PC-9 (cell line): ENCODE results near the gene BCAP29. TPM values are rescaled to one million over a fixed set of nuclear protein-coding genes. Genes with fewer than 3 reads are reported as not detected.
A peak's percentile ranks its signal among the peaks of the same experiment; 100 is the strongest.

Experiments used
- BruUV-seq: library from RNA; stranded (reverse); fragments of 400-500 nt; replicated peaks from 2 replicates; lab custom pipeline; 2021; lab: Mats Ljungman, UMichigan
- CTCF ChIA-PET: fragments of 300-600 bp; sonication (Branson Sonifier 250); formaldehyde crosslinking; loops from one replicate; lab custom pipeline; 2022; ENCODE audit warnings: antibody characterized with exemption; lab: Charles Lee
- POLR2A ChIA-PET: fragments of 300-600 bp; sonication (Branson Sonifier 250); formaldehyde crosslinking; loops from one replicate; lab custom pipeline; 2022; ENCODE audit warnings: antibody characterized with exemption; ENCODE audit not compliant: unreplicated experiment; lab: Charles Lee
- DNase-seq, 2 experiments: peaks; one replicate each; pipeline versions ENCODE4 v3.0.0 to v3.0.0-alpha.2; 2015 to 2022; ENCODE audit warnings: mixed read lengths in 1 of 2
- H2AFZ ChIP-seq: fragments of 200-600 bp; sonication (generic); 2 replicates; pipeline ENCODE4 v1.8.1; 2017; ENCODE audit warnings: antibody characterized with exemption
- H3F3A ChIP-seq: fragments of 200-600 bp; sonication (generic); 2 replicates; pipeline ENCODE4 v1.8.1; 2017; ENCODE audit warnings: antibody characterized with exemption, mild to moderate bottlenecking, low read depth; ENCODE audit not compliant: insufficient read depth
- H3K27ac ChIP-seq: fragments of 200-600 bp; sonication (generic); 2 replicates; pipeline ENCODE4 v1.6.1; 2016; ENCODE audit warnings: mixed run types
- H3K27me3 ChIP-seq: fragments of 200-600 bp; sonication (generic); 2 replicates; pipeline ENCODE4 v1.6.1; 2016; ENCODE audit warnings: low read depth, mixed run types; ENCODE audit not compliant: insufficient read depth
- H3K36me3 ChIP-seq: fragments of 200-600 bp; sonication (generic); 2 replicates; pipeline ENCODE4 v1.6.1; 2016; ENCODE audit warnings: low read depth, mixed run types
- H3K4me1 ChIP-seq: fragments of 200-600 bp; sonication (generic); replicated peaks from 2 replicates; pipeline ENCODE4 v1.6.1; 2016; ENCODE audit warnings: mixed run types; ENCODE audit not compliant: insufficient read depth
- H3K4me2 ChIP-seq: fragments of 200-600 bp; sonication (generic); 2 replicates; pipeline ENCODE4 v1.6.1; 2017; ENCODE audit warnings: mixed run types
- H3K4me3 ChIP-seq: fragments of 200-600 bp; sonication (generic); 2 replicates; pipeline ENCODE4 v1.6.1; 2016; ENCODE audit warnings: mixed run types
- H3K79me2 ChIP-seq: fragments of 200-600 bp; sonication (generic); 2 replicates; pipeline ENCODE4 v1.6.1; 2017; ENCODE audit warnings: low read depth, mixed run types
- H3K9me2 ChIP-seq: fragments of 200-600 bp; sonication (generic); 2 replicates; pipeline ENCODE4 v1.8.1; 2017; ENCODE audit warnings: mild to moderate bottlenecking; ENCODE audit not compliant: insufficient read depth
- H3K9me3 ChIP-seq: fragments of 200-600 bp; sonication (generic); 2 replicates; pipeline ENCODE4 v1.8.1; 2016; ENCODE audit warnings: low read depth; ENCODE audit not compliant: insufficient read depth
- H4K20me1 ChIP-seq: fragments of 200-600 bp; sonication (generic); 2 replicates; pipeline ENCODE4 v1.8.1; 2017; ENCODE audit not compliant: insufficient read depth
- CTCF ChIP-seq: fragments of 200-600 bp; sonication (generic); conservative IDR thresholded peaks from 2 replicates; pipeline ENCODE4 v1.6.1; 2017; ENCODE audit warnings: mixed run types, antibody characterized with exemption, mild to moderate bottlenecking, moderate library complexity
- EZH2 ChIP-seq: fragments of 200-600 bp; sonication (generic); IDR thresholded peaks from 2 replicates; pipeline ENCODE4 v1.8.0; 2017; ENCODE audit warnings: antibody characterized with exemption, low read depth
- intact Hi-C: fragments of 100-400 bp; cut with micrococcal nuclease; formaldehyde crosslinking; loops from one replicate; pipeline ENCODE4 v1.10.0; 2022; ENCODE audit not compliant: unreplicated experiment
- total RNA-seq: library from RNA; stranded (reverse); gene quantifications from 2 replicates; pipeline ENCODE4 v1.2.3, GENCODE V29; 2021

BCAP29 gene
- total RNA-seq, 1 experiment from 2014 or later: 58.3 TPM

DNA sequence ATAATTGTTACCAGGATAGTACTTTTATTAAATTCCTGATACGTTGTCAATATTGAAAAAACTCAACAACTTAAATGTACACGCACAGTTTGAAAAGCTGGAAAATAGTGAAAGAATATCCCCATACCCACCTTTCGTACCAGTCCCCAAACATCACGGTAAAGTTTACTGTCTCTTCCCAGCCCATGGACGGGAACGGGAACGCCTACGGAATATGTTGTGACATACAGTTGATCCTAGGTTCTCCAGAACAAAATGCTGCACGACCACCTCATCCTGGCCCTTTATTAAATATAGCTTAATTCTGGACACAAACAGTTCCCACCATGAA lies 527 bp upstream of the BCAP29 start:
- peaks cover 20% of the 10 kb centered on the region for H3K79me2 ChIP-seq
- BruUV-seq: no TSS peak
- H3K36me3 ChIP-seq: peaks cover 10% of the 10 kb centered on the region; the same call in 1 of the 2 replicates
- peaks cover 25% of the 10 kb centered on the region for H3K4me1 ChIP-seq
- peak overlapping the region; percentile 96 for H3K4me2 ChIP-seq
- intact Hi-C loops: loop anchor here (5.0 kb wide), 1 partner anchor 117 kb away; no protein-coding TSS in a partner anchor
- H3F3A ChIP-seq: peaks cover 12% of the 10 kb centered on the region
- peak overlapping the region; percentile 69 for H3K27ac ChIP-seq
- peak overlapping the region; percentile 89 for H3K4me3 ChIP-seq
- no peaks in the 10 kb centered on the region for H3K9me3 ChIP-seq
- no peaks in the 10 kb centered on the region for H3K27me3 ChIP-seq
- H4K20me1 ChIP-seq: no peaks in the 10 kb centered on the region
- H3K9me2 ChIP-seq: no peaks in the 10 kb centered on the region
- TF ChIP-seq CTCF: no peak
- no peak for TF ChIP-seq EZH2
- CTCF ChIA-PET: no interaction called here
- H2AFZ ChIP-seq: peak overlapping the region; percentile 95
- POLR2A ChIA-PET: interaction anchor here (0.6 to 0.7 kb wide), 2 partner anchors 10 to 25 kb away, joined by 3 to 9 read pairs; no protein-coding TSS in a partner anchor
- DNase-seq: no peak

DNA sequence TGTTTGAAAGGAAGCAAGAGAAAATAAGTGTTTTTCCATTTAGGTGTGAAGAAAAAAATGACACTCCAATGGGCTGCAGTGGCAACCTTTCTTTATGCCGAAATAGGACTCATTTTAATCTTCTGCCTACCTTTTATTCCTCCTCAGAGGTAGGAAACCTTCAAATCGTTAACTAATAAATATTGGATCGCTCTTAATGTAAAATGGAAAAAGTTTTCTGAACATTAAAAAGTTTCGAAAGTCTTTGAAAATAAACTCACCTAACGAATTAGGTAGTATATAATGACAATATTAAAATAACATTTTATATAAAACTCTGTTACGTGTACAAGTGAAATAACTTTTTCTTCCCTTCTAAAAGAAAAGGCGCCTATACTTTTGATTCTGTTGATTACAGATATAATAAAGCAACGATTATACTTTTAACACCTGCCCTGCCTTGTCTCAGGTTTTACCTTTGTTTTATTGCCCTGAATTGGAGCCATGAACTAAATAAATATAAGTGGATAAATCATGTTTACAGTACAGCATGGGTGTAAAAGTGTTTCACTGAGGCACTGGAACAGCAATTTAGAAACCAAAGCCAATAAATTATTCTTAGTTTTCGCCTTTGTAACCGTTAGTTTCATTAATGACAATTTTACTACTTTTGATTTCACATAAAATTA lies 804 bp downstream of the BCAP29 start:
- ChIA-PET POLR2A (interaction anchor here (0.6 kb wide), 2 partner anchors 43 to 64 kb away, joined by 3 read pairs; no protein-coding TSS in a partner anchor), CTCF (no interaction called here)
- BruUV-seq: no TSS peak
- Histone ChIP-seq H3K79me2 (peaks cover 20% of the 10 kb centered on the region), H2AFZ (peak overlapping the region; percentile 95), H3K9me2 (no peaks in the 10 kb centered on the region), H4K20me1 (no peaks in the 10 kb centered on the region), H3K9me3 (no peaks in the 10 kb centered on the region), H3K27ac (peak overlapping the region; percentile 69), H3K36me3 (peaks cover 17% of the 10 kb centered on the region), H3K27me3 (no peaks in the 10 kb centered on the region), H3K4me2 (peak overlapping the region; percentile 96), H3K4me1 (peaks cover 25% of the 10 kb centered on the region), H3F3A (peaks cover 12% of the 10 kb centered on the region), H3K4me3 (peak overlapping the region; percentile 89)
- intact Hi-C loops: loop anchor here (1.0 to 5.0 kb wide), 5 partner anchors 14 to 162 kb away; partner anchors contain the start of gene SLC26A4
- TF ChIP-seq CTCF (no peak), EZH2 (no peak)
- DNase-seq: no peak

- intact Hi-C loops: loop anchor here (2.0 to 5.0 kb wide), 2 partner anchors 13 to 81 kb away; partner anchors contain the start of gene SLC26A4
- H3F3A ChIP-seq: peaks cover 12% of the 10 kb centered on the region
- no peaks in the 10 kb centered on the region for H3K9me2 ChIP-seq
- no TSS peak for BruUV-seq
- H3K4me3 ChIP-seq: peak overlapping the region; percentile 89
- no peaks in the 10 kb centered on the region for H3K27me3 ChIP-seq
- H3K4me1 ChIP-seq: peaks cover 25% of the 10 kb centered on the region
- H2AFZ ChIP-seq: no peak overlapping the region; the same call in 1 of the 2 replicates
- peaks cover 20% of the 10 kb centered on the region for H3K79me2 ChIP-seq
- POLR2A ChIA-PET: interaction anchor here (0.6 to 0.7 kb wide), 3 partner anchors 14 to 162 kb away, joined by 3 to 4 read pairs (median 4); no protein-coding TSS in a partner anchor
- H3K9me3 ChIP-seq: no peaks in the 10 kb centered on the region
- H3K36me3 ChIP-seq: peaks cover 11% of the 10 kb centered on the region; the same call in 1 of the 2 replicates
- peak overlapping the region; percentile 96 for H3K4me2 ChIP-seq
- peak in 1 of 2 experiments; percentile 65 for DNase-seq
- CTCF ChIA-PET: no interaction called here
- no peaks in the 10 kb centered on the region for H4K20me1 ChIP-seq
- peak overlapping the region; percentile 69 for H3K27ac ChIP-seq
- TF ChIP-seq CTCF (no peak), EZH2 (no peak)
Observed at GRCh38 chr7:107581387-107582013, 1.5 kb downstream of the BCAP29 start.
